GM21737 (cell line): ENCODE results near the gene DYRK1A.
A peak's percentile ranks its signal among the peaks of the same experiment; 100 is the strongest.
"Not testable (repeated sequence)": the region's sequence is repeated elsewhere in the genome, so short reads cannot be mapped to it uniquely, and the experiment has no call there.

Experiments
- ATAC-seq: cut with Tn5 transposase; IDR thresholded peaks from one replicate; pipeline ENCODE4 v1.9.1; 2021; ENCODE audit warnings: mild to moderate bottlenecking, moderate library complexity; ENCODE audit not compliant: unreplicated experiment

The DYRK1A gene

DNA sequence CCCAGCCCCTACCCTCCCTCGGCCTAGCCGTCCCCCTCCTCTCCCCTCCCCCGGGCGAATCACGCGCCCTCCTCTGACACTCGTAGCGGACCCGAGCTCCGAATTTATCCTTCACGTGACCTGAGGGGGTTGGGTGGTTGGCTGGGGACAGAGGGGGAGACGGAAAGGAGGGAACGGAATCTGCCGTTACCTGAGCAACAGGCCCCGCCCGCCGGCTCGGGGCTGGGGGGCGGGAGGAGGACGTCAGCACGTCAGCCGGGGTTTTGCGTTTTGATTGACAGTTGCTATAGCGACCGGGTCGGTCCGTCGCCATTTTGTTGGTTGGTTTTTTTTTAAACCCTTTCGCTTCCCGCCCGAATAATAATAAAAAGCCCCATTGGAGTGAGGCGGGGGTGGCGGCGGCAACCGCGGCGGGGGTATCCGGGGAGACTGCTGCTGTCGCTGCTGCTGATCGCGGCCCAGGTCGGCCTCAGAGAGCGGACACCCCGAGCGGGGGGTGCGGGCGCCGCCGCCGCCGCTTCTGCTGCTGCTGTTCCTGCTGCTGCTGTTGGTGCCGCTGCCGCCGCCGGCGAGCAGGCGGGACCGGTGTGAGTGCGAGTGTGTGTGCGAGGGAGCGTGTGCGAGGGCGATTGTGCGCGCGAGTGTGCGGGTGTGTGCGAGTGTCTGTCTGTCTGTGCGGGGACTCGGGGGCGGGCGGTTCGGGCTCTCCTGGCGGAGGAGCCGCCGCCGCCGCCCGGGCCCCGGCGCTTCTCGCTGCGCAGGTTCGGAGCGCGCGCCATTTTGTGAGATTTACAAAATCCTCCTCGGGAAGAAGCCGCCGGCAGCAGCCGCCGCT lies at the start of gene DYRK1A:
TSS of gene DYRK1A (plus strand) at position 292 of the 835 bp plus-strand sequence. CDS start 53,602 bp downstream, outside the sequence.
- peak; percentile 60 for ATAC-seq

DNA sequence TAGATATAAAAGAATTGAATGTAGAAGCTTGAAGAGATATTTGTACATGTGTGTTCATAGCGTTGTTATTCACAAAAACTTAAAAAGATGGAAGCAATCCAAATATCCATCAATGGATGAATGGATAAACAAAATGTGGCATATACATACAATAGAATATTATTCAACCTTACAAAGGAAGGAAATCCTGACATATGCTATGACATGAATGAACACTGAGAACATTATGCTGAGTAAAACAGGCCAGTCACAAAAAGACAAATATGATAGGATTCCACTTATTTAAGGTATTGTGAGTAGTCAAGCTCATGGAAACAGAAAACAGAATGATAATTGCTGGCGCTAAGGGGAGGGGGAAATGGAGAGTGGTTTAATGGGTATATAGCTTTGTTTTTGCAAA lies 47.0 kb upstream of the DYRK1A start:
- ATAC-seq: no peak

DNA sequence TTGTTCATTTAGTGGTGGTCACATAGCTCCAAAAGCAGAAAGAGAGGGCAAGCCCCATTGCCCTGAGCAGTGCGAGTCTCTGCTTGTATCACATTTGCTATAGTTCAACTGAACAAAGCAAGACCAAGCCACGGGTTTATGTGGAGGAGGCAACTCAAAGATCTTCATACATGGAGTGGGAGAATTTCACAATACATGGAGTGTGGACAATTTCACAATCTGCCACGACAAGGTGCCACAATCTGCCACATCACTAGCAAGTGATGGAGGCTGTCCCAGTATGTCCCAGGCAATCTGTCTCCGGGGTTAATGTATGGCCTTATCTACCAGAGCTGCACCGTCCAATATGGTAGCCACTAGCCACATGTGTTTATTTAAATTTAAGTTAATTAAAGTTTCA lies 44.5 kb upstream of the DYRK1A start:
- no peak for ATAC-seq

DNA sequence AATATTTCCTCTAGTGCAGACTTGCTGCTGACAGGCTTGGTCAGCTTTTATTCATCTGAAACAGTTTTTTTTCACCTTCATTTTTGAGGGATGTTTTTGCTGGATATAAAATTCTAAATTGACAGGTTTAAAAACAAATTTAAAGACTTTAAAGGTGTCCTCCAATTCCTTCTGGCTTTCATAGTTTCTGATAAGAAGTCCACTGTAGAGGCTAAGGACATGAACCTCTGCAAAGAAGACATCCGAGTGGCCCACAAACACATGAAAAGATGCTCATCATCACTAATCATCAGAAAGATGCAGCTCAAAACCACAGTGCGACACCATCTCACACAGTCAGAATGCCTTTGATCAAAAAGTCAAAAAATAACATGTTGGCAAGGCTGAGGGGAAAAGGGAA lies 42.0 kb upstream of the DYRK1A start:
- no peak for ATAC-seq

DNA sequence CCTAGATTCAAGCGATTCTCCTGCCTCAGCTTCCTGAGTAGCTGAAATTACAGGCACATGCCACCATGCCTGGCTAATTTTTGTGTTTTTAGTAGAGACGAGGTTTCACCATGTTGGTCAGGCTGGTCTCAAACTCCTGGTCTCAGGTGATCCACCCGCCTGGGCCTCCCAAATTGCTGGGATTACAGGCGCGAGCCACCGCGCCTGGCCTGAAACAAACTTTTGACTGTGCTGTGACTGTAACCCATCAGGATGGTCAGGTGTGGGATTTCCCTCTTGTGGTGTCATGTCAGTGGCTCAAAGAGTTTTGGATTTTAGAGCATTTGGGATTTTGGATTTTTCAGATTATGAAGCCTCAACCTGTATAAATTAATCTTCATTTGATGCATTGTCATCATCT lies 38.4 kb upstream of the DYRK1A start:
- not testable (repeated sequence) for ATAC-seq

DNA sequence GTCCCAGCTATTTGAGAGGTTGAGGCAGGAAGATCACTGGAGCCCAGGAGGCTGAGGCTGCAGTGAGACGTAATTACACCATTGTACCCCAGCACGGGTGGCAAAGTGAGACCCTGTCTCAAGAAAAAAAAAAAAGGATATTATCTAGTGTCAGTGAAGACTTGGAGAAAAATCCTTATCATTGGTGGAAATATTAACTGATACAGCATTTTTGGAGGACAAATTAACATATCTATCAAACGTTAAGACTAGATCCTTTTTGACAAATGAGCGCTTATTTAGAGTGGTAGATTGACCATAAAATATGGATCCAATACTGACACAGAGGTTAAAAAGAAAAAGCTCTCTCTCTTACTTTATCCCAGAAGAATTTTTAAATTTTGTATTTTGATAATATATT lies 35.2 kb upstream of the DYRK1A start:
- ATAC-seq: no peak

DNA sequence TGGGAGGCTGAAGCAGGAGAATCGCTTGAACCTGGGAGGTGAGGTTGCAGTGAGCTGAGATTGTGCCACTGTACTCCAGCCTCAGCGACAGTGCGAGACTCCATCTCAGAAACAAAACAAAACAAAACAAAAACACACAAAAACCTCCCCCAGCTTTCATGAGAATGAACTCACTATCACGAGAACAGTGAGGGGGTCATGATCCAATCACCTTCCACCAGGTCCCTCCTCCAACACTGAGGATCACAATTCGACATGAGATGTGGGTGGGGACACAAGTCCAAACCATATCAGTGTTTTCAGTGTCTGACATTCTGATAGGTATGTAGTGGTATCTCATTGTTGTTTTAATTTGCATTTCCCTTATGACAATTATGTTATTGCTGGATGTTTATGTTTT lies 31.5 kb upstream of the DYRK1A start:
- no peak for ATAC-seq

DNA sequence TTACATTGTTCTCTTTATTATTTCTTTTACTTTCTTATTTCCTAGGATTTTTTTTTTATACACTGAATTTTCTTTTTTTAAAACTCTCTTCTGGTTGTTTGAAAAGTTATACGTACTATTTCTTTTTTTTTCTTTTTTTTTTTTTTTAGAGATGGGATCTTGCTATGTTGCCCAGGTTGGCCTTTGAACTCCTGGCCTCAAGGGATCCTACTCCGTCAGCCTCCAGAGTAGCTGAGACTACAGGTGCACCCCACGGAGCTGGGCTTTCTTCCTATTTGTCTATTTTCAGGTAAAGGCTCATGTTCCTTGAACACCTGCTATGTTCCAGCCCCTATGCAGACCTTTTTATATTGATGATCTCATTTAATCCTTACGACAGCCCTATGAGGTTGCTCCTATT lies 29.4 kb upstream of the DYRK1A start:
- no peak for ATAC-seq

DNA sequence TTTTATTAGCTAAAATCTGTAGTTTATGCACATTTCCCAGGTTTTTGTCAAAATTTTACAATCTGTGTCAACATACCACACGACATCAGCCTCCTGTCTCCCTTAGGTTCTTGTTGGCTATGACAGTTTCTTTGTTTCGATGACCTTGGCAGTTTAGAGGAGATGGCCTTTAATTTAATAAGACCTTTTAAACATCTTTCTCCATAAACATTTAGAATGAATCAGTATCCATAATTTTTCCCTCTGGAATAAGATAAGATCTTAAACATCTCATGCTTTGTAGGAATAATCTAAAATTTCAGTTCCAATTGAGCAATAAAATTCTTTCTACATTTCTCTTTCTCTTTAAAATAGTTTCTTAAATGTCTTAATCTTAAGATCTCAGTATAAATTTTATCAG lies 28.7 kb upstream of the DYRK1A start:
- no peak for ATAC-seq

DNA sequence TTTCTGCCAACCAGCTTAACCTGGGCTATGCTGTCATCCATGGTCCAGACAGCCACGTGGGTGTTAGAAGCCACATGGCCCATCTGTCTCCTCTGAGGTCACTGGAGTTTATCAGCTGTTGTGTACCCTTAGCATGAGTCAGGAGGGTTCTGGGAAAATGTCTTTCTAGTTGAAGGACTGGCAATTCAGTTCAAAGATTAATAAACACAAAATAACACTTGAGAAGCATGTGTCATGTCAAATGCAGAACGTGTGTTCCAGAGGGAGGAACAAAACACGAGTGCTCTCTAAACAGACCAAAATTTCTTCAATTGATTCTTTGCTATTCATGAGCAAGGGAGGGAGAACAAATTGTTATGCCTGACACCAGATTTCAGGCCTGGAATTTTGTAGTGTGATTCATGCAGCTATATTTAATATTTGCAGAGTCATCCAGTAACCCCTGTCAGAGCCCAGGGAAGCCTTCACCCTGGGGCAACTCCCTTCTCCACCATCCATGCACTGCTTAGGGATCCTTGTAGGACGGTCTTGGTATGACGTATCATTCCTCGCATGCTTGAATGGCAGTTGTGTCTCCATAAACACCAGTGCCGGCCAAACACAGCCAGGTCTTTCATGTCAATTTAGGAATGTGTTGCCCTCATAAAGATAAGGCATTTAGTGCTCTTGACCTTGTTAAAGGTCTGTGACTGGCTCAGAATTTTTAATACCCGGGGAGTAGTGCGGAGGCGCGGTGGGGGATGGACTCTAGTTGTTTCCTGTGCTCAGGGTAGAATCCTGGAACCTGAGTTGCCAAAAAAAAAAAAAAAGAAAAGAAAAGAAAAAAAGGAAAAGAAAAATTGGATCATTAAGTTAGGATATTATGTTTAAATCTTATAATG lies 27.7 kb upstream of the DYRK1A start:
- ATAC-seq: no peak

DNA sequence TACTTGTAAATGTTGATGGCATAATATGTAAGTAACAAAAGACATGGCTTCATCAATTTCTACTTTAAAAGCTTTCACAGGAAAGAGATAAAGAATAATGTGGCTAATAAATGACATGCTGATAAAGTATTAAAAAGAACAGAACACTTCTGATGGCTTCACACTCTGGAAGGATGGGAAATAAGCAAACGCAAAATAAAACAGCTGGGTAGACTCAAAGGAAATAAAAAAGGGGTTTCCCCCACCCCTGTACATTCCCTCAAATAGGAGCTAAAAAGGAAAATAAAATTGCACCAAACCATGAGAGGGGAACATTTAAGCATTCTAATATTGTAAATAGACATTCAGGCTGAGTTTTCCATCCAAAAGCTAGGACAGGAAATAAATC lies 27.0 kb upstream of the DYRK1A start:
- ATAC-seq: no peak

DNA sequence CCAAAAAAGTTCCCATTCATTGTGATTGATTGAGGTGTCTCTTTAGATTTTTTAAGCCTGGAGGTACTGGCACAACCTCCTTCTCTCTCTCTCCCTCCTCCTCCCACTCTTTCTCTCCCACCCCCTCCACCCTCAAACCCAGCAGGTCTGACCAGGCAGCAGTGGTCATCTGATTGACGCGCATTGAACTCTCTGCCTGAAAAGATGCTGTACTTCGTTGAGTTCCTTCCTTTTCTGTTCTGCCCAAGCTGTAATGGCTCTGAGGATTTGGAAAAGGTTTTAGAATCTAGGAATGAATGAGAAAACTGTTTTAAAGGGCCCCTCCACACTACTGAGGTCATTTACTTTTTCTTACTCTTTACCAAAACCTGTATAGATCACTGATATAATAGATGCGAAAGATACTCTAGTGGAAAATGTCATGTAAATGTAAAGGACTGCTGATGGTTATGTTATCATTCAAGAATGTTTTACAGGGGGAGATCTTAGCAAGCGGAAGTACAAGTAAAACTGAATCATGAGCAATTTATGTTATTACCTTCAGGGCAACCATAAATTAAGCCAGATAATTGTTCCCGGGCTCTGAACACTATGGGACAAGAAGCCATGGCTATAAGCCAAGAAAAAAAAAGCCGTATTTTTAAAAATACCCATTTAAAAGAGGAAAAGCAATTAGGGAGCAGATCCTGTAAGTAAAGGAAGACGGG lies 25.2 kb upstream of the DYRK1A start:
- ATAC-seq: no peak

DNA sequence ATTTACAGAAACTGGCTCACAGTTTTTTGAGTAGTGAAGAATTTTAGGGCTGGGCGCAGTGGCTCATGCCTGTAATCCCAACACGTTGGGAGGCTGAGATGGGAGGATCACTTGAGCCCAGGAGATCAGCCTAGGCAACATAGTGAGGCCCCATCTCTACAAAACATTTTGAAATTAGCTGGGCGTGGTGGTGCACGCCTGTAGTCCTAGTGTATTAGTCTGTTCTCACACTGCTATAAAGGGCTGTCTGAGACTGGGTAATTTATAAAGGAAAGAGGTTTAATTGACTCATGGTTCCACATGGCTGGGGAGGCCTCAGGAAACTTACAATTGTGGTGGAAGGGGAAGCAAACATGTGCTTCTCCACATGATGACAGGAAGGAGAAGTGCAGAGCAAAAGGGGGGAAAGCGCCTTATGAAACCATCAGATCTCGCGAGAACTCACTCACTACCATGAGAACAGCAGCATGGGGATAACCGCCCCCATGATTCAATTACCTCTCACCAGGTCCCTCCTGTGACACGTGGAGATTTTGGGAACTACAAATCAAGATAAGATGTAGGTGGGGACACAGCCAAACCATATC lies 24.4 kb upstream of the DYRK1A start:
- no peak for ATAC-seq

DNA sequence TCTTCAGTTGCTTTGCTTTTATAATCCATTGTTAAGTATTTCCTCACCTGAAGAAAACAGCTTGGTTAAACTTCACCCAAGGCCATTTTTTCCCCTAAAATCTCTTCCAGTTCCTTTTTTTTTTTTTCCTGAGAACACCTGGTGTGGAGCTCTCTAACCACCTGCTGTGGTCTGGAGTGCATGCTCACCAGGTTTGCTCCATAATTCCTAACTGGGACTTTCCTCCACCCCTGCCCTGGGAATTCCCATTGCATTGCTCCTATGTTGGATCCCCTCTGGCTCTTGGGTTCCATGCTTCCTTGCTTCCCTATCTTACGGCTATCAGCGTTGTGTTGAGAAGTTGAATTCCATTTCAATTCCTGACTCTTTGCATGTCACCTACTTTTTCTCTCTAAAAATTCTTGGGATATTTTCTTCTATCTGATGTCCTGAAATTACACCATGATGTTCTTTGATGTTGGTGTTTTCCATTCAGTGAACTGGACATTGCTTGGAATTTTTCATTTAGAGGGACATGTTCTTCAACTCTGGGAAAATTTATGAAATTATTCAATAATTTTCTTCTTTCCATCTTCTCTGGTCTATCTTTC lies 19.6 kb upstream of the DYRK1A start:
- ATAC-seq: no peak

DNA sequence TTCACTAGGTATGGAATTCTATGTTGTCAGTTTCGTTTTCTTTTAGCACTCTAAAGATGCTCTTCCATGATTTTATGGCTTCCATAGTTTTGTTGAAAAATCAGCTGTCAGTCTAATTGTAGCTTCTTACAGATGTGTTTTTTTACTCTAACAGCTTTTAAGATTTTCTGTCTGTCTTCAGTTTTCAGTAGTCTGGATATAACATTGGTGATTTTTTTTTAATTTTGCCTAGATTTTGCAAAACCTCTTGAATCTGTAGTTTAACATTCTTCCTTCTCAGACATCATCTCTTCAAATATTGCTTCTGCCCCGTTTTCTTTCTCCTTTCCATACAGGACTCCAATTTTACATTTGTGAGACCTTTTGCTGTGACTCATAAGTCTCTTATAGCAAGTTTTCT lies 17.9 kb upstream of the DYRK1A start:
- no peak for ATAC-seq

DNA sequence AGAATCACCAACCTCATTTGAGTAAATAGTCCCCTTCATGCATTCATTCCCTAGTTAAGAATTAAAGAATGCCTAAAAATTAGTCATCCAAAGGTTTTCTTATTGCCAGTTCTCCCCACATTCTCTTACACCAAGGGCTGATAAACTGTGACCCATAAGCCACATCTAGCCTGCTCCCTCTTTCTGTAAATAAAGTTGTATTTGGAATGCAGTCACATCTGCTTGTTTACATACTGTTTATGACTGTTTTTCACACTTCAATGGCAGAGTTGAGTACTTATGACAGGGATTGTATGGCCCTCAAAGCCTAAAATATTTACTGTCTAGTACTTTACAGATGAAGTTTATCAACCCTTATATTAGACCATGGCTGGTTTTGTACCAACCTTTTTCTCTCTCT lies 16.1 kb upstream of the DYRK1A start:
- ATAC-seq: no peak

DNA sequence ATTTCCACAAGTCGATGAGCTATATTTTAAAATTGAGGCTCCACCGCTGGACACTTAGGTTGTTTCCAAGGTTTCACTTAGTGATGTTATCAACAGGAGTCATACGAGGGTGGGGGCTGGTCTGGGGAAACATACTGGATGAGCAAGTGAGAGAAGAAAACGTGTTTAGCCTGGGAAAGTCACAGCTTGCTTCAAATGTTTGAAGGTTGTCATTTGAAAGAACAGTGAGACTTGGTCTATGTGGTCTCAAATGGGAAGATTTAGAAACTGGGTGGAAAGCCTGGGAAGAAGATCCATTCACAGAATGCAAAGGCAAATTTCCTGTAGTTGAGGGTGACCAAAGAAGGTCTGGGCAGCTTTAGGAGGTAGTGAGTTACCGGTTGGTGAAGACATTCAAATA lies 9.9 kb upstream of the DYRK1A start:
- ATAC-seq: no peak

DNA sequence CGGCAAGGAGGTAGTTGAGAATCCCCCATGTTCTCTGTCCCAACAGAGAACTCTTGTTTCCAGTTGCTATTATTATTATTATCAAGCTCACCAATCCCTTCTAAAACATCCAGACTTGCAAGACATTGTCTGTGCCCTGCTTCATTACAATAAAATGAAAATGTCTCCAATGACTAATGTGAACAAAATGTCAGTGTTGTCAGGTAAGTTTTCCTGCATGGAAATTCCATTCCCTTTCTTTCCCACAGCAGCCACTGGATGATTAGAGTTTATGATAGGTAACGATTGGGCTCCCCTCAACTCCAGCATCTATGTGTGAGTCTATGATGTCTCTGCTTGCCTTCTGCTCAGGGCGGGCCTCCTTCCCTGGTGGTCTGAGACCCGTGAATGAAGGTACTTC lies 8.9 kb upstream of the DYRK1A start:
- ATAC-seq: no peak

DNA sequence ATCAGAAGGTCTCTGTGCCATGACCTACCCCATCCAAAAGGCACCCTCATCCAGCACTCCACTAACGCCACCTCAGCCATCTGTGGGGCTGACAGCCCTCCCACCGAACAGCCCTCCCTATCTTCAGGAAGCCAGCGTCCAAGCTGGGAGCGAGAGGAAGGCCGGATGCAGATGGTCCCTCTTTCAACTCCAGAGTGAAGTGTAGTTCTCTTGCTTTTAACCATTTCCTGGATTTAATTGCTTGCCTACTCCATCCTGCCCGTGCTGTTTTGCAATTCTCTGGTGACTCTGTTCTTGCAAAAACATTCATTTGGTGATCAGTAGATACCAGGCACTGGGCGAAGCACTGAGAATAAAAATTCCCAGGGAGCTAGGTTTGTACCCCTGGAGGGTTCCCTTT lies 8.2 kb upstream of the DYRK1A start:
- ATAC-seq: no peak

DNA sequence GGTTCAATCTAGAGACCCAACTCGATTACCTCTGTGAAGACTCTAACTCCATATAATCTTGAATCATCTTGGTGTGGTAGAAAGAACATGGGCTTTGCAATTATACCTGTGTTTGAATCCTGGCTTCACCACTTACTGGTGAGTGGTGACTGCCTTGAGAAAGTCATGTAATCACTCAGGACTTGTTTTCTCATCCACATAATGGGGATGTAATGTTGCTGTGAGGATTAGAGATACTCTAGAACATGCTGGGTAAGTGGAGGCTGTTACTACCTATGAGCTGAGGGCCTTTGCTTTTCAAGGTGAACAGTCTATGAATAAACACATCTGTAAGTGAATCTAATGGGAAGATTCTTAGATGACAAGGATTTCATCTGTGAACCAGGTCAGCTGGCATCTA lies 2.6 kb upstream of the DYRK1A start:
- ATAC-seq: no peak

DNA sequence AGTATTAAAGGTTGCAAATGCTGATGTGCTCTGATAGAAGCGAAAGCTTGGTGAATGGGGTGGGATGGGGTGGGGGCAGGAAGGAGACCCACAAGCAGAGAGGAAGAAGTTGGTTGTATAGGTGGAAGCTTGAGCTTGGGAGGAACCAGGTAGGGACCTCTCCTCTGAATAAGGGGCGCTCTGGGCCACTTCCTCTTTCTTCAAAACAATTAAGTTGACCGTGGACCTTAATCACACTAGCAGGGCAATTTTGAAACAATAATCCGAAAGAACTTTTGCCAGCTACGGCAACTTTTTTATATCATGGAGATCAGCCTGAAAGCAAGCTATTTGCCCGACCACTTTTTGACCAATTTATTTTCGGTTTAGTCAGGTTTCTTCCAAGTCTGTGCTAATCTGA lies 1.9 kb upstream of the DYRK1A start:
- no peak for ATAC-seq
